ACC112 (cell line): ENCODE results near the gene EXD3.
"Not testable (repeated sequence)": the region's sequence is repeated elsewhere in the genome, so short reads cannot be mapped to it uniquely, and the experiment has no call there.

Experiments used
- H2AFZ ChIP-seq: fragments of 200-600 bp; sonication (generic); one replicate; pipeline ENCODE4 v1.6.0; 2017; ENCODE audit warnings: antibody characterized with exemption, low read length; ENCODE audit not compliant: unreplicated experiment
- H3K27ac ChIP-seq: fragments of 200-600 bp; sonication (generic); 2 replicates; pipeline ENCODE4 v1.5.1; 2014; ENCODE audit warnings: low read depth, mild to moderate bottlenecking, antibody characterized with exemption, low read length, moderate library complexity
- H3K27me3 ChIP-seq: fragments of 200-600 bp; sonication (generic); 2 replicates; pipeline ENCODE4 v1.6.1; 2014; ENCODE audit warnings: mild to moderate bottlenecking, antibody characterized with exemption, low read length, moderate library complexity, mixed read lengths; ENCODE audit not compliant: insufficient read depth
- H3K36me3 ChIP-seq: fragments of 200-600 bp; sonication (generic); 2 replicates; pipeline ENCODE4 v1.6.1; 2016; ENCODE audit warnings: mild to moderate bottlenecking, antibody characterized with exemption, low read length, moderate library complexity, mixed read lengths; ENCODE audit not compliant: insufficient read depth
- H3K4me1 ChIP-seq: fragments of 200-600 bp; sonication (generic); one replicate; pipeline ENCODE4 v1.6.1; 2016; ENCODE audit warnings: low read length, mixed read lengths; ENCODE audit not compliant: insufficient read depth, unreplicated experiment, control insufficient read depth
- H3K4me3 ChIP-seq: fragments of 200-600 bp; sonication (generic); 2 replicates; pipeline ENCODE4 v1.5.1; 2014; ENCODE audit warnings: mild to moderate bottlenecking, low read depth, low read length
- H3K79me2 ChIP-seq: fragments of 200-600 bp; sonication (generic); one replicate; pipeline ENCODE4 v1.6.0; 2016; ENCODE audit warnings: low read length; ENCODE audit not compliant: control insufficient read depth, unreplicated experiment, insufficient read depth

Gene EXD3

DNA sequence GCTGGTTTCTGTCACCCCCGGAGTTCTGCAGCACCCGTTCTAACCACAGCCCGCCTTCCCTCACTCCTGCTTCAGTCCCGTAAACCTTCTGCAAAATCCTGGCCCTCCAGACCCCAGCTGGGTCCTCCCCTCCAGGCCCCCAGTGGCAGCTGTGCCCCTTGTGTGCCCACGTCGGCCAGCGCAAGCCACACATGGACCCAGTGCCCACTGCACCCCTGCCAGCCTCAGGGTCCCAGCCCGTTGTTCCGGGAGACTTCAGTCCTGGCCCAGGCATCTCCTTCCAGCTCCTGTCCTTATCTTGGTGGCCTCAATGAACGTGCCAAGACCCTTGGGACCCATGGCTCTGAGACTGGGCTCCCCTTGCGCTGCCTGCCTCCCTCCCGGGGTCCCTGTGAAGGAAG is 43.2 kb downstream of the EXD3 start:
- Histone ChIP-seq H3K4me1 (no peaks in the 10 kb centered on the region), H3K79me2 (no peaks in the 10 kb centered on the region), H3K27ac (no peak overlapping the region), H3K36me3 (no peaks in the 10 kb centered on the region), H3K4me3 (no peak overlapping the region), H2AFZ (no peak overlapping the region), H3K27me3 (no peaks in the 10 kb centered on the region)

DNA sequence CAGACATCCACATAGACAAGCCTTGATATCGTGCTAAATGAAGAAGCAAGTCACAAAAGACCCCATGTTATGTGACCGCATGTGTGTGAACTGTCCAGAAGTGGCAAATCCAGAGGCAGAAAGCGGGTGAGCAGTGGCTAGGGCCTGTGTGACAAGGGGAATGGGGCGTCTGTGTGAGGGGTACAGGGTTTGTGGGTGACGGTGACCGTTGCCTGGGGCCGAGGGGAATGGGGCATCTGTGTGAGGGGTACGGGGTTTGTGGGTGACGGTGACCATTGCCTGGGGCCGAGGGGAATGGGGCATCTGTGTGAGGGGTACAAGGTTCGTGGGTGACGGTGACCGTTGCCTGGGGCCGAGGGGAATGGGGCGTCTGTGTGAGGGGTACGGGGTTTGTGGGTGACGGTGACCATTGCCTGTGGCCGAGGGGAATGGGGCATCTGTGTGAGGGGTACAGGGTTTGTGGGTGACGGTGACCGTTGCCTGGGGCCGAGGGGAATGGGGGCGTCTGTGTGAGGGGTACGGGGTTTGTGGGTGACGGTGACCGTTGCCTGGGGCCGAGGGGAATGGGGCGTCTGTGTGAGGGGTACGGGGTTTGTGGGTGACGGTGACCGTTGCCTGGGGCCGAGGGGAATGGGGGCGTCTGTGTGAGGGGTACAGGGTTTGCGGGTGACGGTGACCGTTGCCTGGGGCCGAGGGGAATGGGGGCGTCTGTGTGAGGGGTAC is 44.1 kb downstream of the EXD3 start:
- not testable (repeated sequence) for H3K79me2 ChIP-seq, H3K4me1 ChIP-seq, H3K4me3 ChIP-seq, H3K27me3 ChIP-seq, H2AFZ ChIP-seq, H3K27ac ChIP-seq, H3K36me3 ChIP-seq

DNA sequence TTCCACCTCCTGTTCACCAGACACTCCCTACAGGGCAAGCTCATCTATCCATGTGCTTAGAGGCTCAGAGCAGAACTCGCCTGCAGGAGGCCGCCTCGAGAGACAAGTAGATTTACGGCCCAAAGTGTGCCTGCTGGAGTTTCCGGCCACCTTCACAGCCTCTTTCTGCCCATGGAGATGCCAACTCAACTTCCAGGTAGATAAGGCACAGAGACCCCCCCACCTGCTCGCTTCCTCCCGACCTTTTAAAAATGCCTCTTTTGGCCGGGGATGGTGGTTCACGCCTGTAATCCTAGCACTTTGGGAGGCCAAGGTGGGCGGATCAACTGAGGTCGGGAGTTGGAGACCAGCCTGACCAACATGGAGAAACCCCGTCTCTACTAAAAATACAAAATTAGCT is 46.6 kb downstream of the EXD3 start:
- H3K4me3 ChIP-seq: no peak overlapping the region
- H2AFZ ChIP-seq: no peak overlapping the region
- H3K4me1 ChIP-seq: no peaks in the 10 kb centered on the region
- no peaks in the 10 kb centered on the region for H3K79me2 ChIP-seq
- H3K36me3 ChIP-seq: no peaks in the 10 kb centered on the region
- no peak overlapping the region for H3K27ac ChIP-seq
- no peaks in the 10 kb centered on the region for H3K27me3 ChIP-seq

DNA sequence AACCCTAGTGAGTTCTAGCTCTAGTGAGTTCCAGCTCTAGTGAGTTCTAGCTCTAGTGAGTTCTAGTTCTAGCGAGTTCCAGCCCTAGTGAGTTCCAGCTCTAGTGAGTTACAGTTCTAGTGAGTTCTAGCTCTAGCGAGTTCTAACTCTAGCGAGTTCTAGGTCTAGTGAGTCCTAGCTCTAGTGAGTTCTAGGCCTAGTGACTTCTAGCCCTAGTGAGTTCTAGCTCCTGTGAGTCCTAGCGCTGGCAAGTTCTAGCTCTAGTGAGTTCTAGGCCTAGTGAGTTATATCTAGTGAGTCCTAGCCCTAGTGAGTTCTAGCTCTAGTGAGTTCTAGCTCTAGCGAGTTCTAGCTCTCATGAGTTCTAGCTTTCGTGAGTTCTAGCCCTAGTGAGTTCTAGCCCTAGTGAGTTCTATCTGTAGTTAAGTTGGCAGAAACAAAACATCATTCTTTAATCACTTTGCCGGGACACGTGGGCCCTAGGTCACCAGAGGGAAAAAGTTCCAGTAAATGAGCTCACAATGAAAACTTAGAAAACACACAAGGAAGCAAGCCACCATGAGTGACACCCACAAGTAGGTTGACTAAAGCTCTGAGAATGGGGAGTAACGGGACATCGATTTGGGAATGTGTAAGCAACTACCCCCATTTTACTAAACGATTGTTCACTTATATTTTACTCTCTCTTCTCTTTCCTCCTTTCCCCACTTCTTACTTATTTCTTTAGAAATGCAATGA is 47.5 kb downstream of the EXD3 start:
- Histone ChIP-seq H3K27ac (no peak overlapping the region), H3K4me1 (no peaks in the 10 kb centered on the region), H2AFZ (no peak overlapping the region), H3K79me2 (no peaks in the 10 kb centered on the region), H3K36me3 (no peaks in the 10 kb centered on the region), H3K27me3 (no peaks in the 10 kb centered on the region), H3K4me3 (no peak overlapping the region)

DNA sequence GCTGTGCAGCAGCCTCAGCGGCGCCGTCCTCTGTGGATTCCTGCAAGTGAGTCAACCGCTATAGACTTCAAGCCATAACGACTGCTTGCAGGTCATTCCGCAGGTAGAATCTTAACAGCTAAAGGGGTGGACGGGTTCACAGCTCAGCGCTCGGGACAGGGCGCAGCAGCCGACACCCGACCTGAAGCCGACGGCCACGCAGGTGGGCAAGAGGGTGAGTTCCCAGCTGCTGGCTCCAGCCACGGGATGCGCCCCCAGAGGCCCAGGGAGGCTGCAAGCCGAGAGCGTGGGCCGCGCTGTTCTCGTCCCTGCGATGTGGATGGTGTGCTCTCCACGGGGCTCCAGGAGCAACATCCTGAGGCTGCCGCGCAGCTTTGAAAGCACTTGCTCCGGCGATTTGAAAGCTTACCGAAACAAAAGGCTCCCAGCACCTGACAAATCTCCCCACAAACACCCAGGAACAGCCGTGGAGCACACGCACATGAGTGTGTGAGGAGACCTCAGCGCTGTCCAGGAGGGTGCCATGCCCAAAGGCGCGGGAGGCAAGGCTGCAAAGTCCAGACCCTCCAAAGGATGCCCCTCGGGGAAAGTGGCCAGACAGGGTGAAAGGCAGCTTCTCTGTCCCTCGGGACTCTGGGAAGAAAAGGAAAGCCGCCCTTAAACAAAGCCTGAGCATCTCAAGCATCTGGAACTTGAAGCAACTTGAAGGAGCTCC is 48.7 kb downstream of the EXD3 start:
- H3K27me3 ChIP-seq: no peaks in the 10 kb centered on the region
- no peaks in the 10 kb centered on the region for H3K79me2 ChIP-seq
- H3K4me3 ChIP-seq: no peak overlapping the region
- no peaks in the 10 kb centered on the region for H3K36me3 ChIP-seq
- no peak overlapping the region for H2AFZ ChIP-seq
- no peak overlapping the region for H3K27ac ChIP-seq
- H3K4me1 ChIP-seq: no peaks in the 10 kb centered on the region

DNA sequence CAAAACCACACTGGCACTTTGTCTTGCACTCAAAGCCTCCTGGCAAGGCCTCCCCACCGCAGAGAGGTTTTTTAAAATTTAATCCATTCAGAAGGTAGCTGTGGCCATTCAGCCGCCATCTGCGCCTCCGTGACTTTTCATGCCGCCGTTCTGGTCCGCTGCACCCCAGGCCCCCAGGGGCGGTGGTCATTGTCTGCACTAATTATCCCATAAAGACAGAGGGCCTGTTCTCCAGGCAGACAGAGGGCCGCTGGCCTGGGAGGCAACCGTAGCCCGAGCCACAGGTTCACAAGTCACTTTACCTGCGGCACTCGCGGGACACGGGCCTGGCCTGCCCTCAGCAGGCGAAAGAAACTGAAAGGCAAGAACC is 49.4 kb downstream of the EXD3 start:
- H3K27me3 ChIP-seq: no peaks in the 10 kb centered on the region
- H3K36me3 ChIP-seq: no peaks in the 10 kb centered on the region
- no peaks in the 10 kb centered on the region for H3K79me2 ChIP-seq

DNA sequence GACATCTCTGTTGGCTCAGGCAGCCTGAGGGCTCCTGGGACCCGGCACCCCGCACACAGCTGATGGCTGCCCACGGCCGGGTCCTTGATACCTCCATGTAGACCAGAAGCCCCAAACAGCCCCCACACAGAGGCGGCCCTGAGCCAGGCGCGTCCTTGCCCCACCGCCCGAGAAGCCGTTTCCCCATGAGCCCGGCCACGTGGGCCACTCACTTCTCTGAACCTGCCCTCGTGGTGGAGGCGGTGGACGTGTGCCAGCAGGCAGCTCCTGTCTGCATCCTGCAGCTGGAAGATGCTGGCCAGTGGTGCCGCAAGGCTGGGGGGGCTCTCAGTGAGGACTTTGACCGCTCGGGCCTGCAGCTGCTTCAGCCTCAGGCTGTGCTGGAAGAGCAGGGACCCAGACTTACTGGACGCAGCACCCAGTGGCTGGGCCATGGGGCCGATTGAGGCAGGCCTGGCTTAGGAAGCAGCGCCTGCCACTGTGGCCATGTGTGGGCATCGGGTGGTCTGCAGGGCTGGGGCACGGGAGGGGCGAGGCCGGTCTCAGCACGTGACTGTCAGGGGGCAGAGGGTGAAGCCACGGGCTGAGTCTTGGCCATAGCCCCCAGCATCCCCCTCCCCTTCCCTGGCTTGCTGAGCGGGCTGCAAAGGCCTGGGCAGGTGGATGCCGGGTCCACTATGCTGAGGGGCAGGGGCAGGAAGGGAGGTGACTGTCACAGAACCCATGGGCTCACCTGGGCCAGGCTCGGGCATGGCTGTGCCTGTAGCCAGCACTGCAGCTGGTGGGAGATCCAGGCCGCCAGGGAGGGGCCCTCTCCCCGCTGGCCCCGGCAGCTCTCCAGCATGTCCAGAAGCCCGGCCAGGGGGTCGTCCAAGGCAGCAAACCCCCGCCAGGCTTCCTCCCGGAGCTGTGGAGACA is 50.0 kb downstream of the EXD3 start:
- Histone ChIP-seq H2AFZ (no peak overlapping the region), H3K27ac (no peak overlapping the region), H3K36me3 (no peaks in the 10 kb centered on the region), H3K4me3 (no peak overlapping the region), H3K27me3 (no peaks in the 10 kb centered on the region), H3K4me1 (no peaks in the 10 kb centered on the region), H3K79me2 (no peaks in the 10 kb centered on the region)

More for the DNA sequence above, 49.4 kb downstream of the EXD3 start:
- H3K27ac ChIP-seq: no peak overlapping the region
- no peak overlapping the region for H3K4me3 ChIP-seq
- H3K4me1 ChIP-seq: no peaks in the 10 kb centered on the region
- no peak overlapping the region for H2AFZ ChIP-seq

DNA sequence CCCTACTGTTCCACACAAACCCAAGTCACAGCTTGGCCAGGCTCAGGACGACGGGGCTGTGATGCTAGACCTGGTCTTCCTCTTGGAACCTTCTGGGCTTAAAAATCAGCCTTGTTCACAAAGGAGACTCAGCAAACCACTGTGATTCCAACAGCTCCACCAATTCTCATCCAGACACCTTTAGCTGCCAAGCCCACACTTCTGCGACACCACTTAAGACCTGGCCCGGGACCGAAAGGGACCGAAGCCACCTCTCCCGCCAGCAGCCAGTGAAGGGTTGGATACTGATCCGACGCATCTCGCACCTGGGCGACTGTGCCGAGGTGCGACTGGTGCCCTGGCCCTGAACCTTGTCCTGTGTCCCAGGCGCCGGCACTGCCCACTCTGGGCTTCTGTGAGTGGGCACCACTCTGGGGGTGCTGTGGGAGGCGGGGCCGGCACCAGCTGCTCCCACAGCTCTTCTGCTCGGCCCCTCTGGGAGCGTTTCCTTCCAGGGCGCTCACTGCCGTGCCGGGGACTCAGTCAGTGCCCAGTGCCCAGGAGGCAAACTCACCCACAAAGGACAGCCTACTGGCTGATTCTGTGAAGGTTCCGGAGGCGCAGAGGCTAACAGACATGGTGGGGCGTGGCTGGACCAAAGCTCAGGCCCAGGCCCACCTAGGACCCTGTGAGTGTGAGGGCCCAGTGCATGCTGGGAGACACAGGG is 50.9 kb downstream of the EXD3 start:
- Histone ChIP-seq H3K27me3 (no peaks in the 10 kb centered on the region), H3K27ac (no peak overlapping the region), H3K4me1 (no peaks in the 10 kb centered on the region), H3K4me3 (no peak overlapping the region), H3K79me2 (no peaks in the 10 kb centered on the region), H2AFZ (no peak overlapping the region), H3K36me3 (no peaks in the 10 kb centered on the region)

DNA sequence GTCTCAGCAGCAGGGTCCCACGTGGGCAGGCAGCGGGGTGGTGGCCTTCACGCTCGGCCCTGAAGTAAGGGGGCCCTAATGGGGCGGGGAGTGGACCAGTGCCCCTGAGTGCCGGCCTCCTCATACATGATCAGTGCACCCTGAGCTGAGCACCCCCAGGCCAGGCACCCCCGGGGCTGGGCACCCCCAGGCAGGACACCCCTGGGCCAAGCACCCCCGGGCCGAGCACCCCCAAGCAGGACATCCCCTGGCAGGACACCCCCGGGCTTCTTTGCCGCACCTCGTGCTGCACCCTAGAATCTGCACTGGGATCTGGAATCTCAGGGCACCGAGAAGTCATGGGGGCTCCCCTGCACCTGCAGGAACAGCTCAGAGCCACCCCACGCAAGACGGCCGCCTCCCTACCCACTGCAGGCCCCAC is 51.4 kb downstream of the EXD3 start:
- Histone ChIP-seq H3K36me3 (no peaks in the 10 kb centered on the region), H3K27me3 (no peaks in the 10 kb centered on the region), H3K79me2 (no peaks in the 10 kb centered on the region), H2AFZ (no peak overlapping the region), H3K27ac (no peak overlapping the region), H3K4me3 (no peak overlapping the region), H3K4me1 (no peaks in the 10 kb centered on the region)
